ENCODE results near the gene MOK. TPM values are rescaled to one million over a fixed set of nuclear protein-coding genes. Genes with fewer than 3 reads are reported as not detected.

MOK gene
- total RNA-seq, 2 experiments from 2014 or later = 2.3 to 2.5 TPM

DNA sequence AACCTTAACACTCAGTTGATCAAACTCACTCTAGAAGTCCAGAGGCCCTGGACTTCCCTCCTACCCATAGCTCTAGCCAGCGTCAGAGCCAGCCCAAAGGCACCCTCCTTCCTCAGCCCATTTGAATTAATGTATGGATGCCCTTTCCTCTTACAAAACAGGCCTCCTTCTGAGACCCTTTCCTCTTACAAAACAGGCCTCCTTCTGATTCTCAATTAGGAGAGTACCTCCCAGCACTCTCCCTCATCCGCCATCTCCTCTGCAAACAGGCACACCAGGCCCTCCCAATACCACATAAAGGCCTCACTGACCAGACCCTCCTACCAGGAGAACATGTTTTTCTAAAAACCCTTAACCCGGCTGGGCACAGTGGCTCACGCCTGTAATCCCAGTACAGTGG is 65.7 kb downstream of the MOK start:
- intact Hi-C loops (cut with DNase I, micrococcal nuclease) = no loop called here

DNA sequence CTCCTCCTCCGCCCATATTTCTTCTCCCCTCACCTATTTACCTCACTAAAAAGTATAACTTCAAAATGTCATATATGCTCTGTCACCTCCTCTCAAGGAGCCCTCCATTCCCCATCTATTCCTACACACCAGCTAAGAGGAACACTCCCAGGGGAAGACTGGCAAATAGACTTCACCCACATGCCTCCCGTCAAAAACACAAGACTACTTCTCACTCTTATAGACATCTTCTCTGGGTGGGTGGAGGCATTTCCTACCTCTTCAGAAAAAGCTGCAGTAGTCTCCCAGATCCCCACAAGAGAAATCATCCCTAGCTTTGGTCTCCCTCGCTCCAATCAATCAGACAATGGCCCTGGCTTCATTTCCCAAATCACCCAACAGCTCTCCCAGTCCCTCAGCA is 66.2 kb downstream of the MOK start:
- Histone ChIP-seq H3K27me3 (ENCODE audit: control insufficient read depth in 1 of 2, insufficient read depth in 2 of 2, low read length in 2 of 2) (peaks cover 0 to 4% of the 10 kb centered on the region in 2 experiments), H3K9me3 (ENCODE audit: control insufficient read depth in 1 of 2, insufficient read depth in 1 of 2, low read length in 2 of 2) (no peaks in the 10 kb centered on the region), H3K4me3 (ENCODE audit: low read length) (no peak overlapping the region), H3K36me3 (ENCODE audit: insufficient read depth, low read length) (no peaks in the 10 kb centered on the region), H3K27ac (ENCODE audit: low read depth in 1 of 2, low read length in 2 of 2) (no peak overlapping the region), H3K4me1 (ENCODE audit: insufficient read depth, low read length) (peaks cover 6% of the 10 kb centered on the region)
- H3K9me3 Mint-ChIP-seq = no peaks in the 10 kb centered on the region
- H3K4me3 Mint-ChIP-seq = no peak overlapping the region
- intact Hi-C loops (cut with DNase I, micrococcal nuclease) = no loop called here
- H3K27me3 Mint-ChIP-seq = no peaks in the 10 kb centered on the region
- no peak for DNase-seq
- TF ChIP-seq, protein P1, sequence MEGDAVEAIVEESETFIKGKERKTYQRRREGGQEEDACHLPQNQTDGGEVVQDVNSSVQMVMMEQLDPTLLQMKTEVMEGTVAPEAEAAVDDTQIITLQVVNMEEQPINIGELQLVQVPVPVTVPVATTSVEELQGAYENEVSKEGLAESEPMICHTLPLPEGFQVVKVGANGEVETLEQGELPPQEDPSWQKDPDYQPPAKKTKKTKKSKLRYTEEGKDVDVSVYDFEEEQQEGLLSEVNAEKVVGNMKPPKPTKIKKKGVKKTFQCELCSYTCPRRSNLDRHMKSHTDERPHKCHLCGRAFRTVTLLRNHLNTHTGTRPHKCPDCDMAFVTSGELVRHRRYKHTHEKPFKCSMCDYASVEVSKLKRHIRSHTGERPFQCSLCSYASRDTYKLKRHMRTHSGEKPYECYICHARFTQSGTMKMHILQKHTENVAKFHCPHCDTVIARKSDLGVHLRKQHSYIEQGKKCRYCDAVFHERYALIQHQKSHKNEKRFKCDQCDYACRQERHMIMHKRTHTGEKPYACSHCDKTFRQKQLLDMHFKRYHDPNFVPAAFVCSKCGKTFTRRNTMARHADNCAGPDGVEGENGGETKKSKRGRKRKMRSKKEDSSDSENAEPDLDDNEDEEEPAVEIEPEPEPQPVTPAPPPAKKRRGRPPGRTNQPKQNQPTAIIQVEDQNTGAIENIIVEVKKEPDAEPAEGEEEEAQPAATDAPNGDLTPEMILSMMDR (IDR thresholded peaks at IDR 0.05) = no peak
- ATAC-seq (ENCODE audit: poor library complexity) = no peak
- CTCF ChIA-PET = no interaction called here
- POLR2A ChIA-PET = no interaction called here
- H3K4me1 Mint-ChIP-seq (ENCODE audit: low read depth) = no peaks in the 10 kb centered on the region
- no peak overlapping the region for H3K27ac Mint-ChIP-seq
- no peaks in the 10 kb centered on the region for H3K36me3 Mint-ChIP-seq (ENCODE audit: low read depth)

More for the DNA sequence above, 65.7 kb downstream of the MOK start:
- Mint-ChIP-seq H3K36me3 (ENCODE audit: low read depth) (no peaks in the 10 kb centered on the region), H3K27ac (no peak overlapping the region), H3K27me3 (no peaks in the 10 kb centered on the region), H3K4me1 (ENCODE audit: low read depth) (no peaks in the 10 kb centered on the region), H3K4me3 (no peak overlapping the region), H3K9me3 (no peaks in the 10 kb centered on the region)
- Histone ChIP-seq H3K9me3 (ENCODE audit: control insufficient read depth in 1 of 2, insufficient read depth in 1 of 2, low read length in 2 of 2) (no peaks in the 10 kb centered on the region), H3K27ac (ENCODE audit: low read depth in 1 of 2, low read length in 2 of 2) (no peak overlapping the region), H3K4me3 (ENCODE audit: low read length) (no peak overlapping the region), H3K36me3 (ENCODE audit: insufficient read depth, low read length) (no peaks in the 10 kb centered on the region), H3K4me1 (ENCODE audit: insufficient read depth, low read length) (peaks cover 6% of the 10 kb centered on the region), H3K27me3 (ENCODE audit: control insufficient read depth in 1 of 2, insufficient read depth in 2 of 2, low read length in 2 of 2) (peaks cover 0 to 4% of the 10 kb centered on the region in 2 experiments)
- POLR2A ChIA-PET = no interaction called here
- CTCF ChIA-PET = no interaction called here
- ATAC-seq (ENCODE audit: poor library complexity) (no peak), DNase-seq (no peak)
- TF ChIP-seq, protein P1 (IDR thresholded peaks at IDR 0.05) = no peak

DNA sequence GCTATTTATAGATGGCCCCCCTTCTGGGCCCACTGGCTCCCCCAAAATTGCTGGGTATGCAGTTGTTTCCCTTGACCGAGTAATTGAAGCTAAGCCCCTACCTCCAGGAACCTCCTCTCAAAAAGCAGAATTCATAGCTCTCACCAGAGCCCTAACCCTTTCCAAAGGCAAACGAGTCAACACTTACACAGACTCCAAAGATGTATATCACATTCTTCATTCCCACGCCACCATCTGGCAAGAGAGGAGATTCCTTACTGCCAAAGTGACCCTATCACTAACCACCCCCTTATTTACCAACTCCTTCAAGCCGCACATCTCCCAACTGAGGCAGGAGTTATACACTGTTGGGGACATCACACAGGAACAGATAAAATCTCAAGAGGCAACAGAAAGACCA is 66.8 kb downstream of the MOK start:
- H3K4me3 ChIP-seq (ENCODE audit: low read length) = no peak overlapping the region
- intact Hi-C loops (cut with DNase I, micrococcal nuclease) = no loop called here
- CTCF ChIA-PET = interaction anchor here (3.2 kb wide), 1 partner anchor 76 kb away, joined by 16 read pairs; no protein-coding TSS in a partner anchor
- no peak overlapping the region for H3K27ac Mint-ChIP-seq
- ATAC-seq (ENCODE audit: poor library complexity) = no peak
- POLR2A ChIA-PET = no interaction called here
- no peaks in the 10 kb centered on the region for H3K27me3 Mint-ChIP-seq
- no peaks in the 10 kb centered on the region for H3K4me1 Mint-ChIP-seq (ENCODE audit: low read depth)
- H3K27me3 ChIP-seq (ENCODE audit: control insufficient read depth in 1 of 2, insufficient read depth in 2 of 2, low read length in 2 of 2) = peaks cover 0 to 4% of the 10 kb centered on the region in 2 experiments
- H3K9me3 ChIP-seq (ENCODE audit: control insufficient read depth in 1 of 2, insufficient read depth in 1 of 2, low read length in 2 of 2) = no peaks in the 10 kb centered on the region
- TF ChIP-seq, protein P1 (IDR thresholded peaks at IDR 0.05) = no peak
- H3K36me3 Mint-ChIP-seq (ENCODE audit: low read depth) = no peaks in the 10 kb centered on the region
- H3K36me3 ChIP-seq (ENCODE audit: insufficient read depth, low read length) = no peaks in the 10 kb centered on the region
- no peak overlapping the region for H3K4me3 Mint-ChIP-seq
- no peak overlapping the region for H3K27ac ChIP-seq (ENCODE audit: low read depth in 1 of 2, low read length in 2 of 2)
- H3K4me1 ChIP-seq (ENCODE audit: insufficient read depth, low read length) = peaks cover 6% of the 10 kb centered on the region
- no peak for DNase-seq
- H3K9me3 Mint-ChIP-seq = no peaks in the 10 kb centered on the region
